ENCODE data around the gene TNNC1. TPM values are rescaled to one million over a fixed set of nuclear protein-coding genes. Genes with fewer than 3 reads are reported as not detected.

The TNNC1 gene
- total and polyA plus RNA-seq, 2 donors (not counting 3 experiments of a cell fraction or from before 2014, with no cell fraction given): 0.12 TPM; not detected in 1

DNA sequence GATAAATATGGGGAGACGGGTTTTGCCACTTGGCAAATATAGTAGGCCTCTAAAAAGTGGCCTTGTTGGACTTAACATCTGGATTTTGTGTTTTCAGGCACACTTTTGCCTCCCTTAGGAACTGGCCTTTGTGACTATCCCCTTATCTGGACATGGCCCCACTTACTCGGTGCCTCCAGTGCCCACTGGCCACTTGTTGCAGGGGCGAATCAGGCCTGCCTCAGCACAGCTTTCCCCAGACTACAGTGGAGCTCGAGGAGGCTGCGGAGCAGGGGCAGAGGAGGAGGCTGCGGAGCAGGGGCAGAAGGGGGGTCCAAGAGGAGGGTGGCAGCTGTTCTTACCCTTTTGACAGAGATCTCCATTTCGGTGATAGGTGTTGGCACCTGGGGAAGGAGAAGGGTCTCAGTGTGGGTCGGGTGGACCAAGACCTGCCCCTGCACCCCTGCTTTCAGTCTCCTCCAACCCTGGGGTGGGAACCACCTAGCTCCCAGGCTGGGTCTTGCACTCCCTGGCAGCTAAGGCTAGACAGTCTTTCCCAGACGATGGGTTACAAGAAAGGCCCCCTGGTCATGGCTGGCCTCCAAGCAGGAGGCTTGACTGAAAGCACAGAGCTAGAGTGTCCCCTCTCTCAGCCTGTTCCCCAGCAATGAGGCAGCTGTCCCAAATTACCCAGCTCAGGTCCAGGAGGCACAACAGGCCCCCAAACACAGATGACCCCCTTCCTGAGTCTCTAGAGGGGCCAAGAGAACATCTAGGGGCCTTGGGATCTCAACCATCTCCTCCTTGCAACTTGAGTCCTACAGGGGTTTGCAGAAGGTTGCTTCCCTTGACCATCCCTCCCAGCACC, 15.0 kb downstream of the TNNC1 start:
- Histone ChIP-seq H3K27ac (ENCODE audit: insufficient read depth, low read depth, low read length) (no peak overlapping the region), H3K4me1 (ENCODE audit: control insufficient read depth, extremely low read depth, insufficient read depth, low read length) (no peaks in the 10 kb centered on the region), H3K27me3 (ENCODE audit: control insufficient read depth in 2 of 2, insufficient read depth in 2 of 2, low read length in 2 of 2) (no peaks in the 10 kb centered on the region), H3K9me3 (replicated peaks; ENCODE audit: control insufficient read depth, insufficient read depth, low read length) (no peaks in the 10 kb centered on the region), H3K9ac (replicated peaks; ENCODE audit: extremely low read depth, insufficient read depth, low read length) (no peak overlapping the region), H3K4me3 (replicated peaks in 1 of 3; ENCODE audit: insufficient read depth in 1 of 3, low read depth in 1 of 3, low read length in 3 of 3) (no peak overlapping the region), H3K4me2 (ENCODE audit: insufficient read depth, low read length) (no peak overlapping the region), H2AFZ (ENCODE audit: low read depth, low read length) (no peak overlapping the region), H3K36me3 (ENCODE audit: control insufficient read depth in 2 of 2, extremely low read depth in 1 of 2, insufficient read depth in 2 of 2, low read length in 2 of 2) (peaks cover 0 to 20% of the 10 kb centered on the region in 2 experiments), H3K79me2 (ENCODE audit: control insufficient read depth, insufficient read depth, low read length) (no peaks in the 10 kb centered on the region), H4K20me1 (replicated peaks; ENCODE audit: control insufficient read depth, extremely low read depth, insufficient read depth, low read length) (no peaks in the 10 kb centered on the region), H3K9me1 (replicated peaks; ENCODE audit: control insufficient read depth, extremely low read depth, insufficient read depth, low read length) (no peaks in the 10 kb centered on the region)
- FAIRE-seq (no peak), DNase-seq (ENCODE audit: low read depth, low spot score) (no peak)
- BruUV-seq (replicated peaks): no TSS peak
- ChIA-PET POLR2A (no interaction called here), CTCF (interaction anchor here (1.0 to 4.6 kb wide), 2 partner anchors 8 to 11 kb away, joined by 5 to 24 read pairs; partner anchors contain the start of gene SEMA3G)
- intact Hi-C loops (cut with micrococcal nuclease): no loop called here
- dilution Hi-C loops (cut with MboI; ENCODE audit: extremely low pct_ligation_motif_present, low sequenced_read_pairs): no loop called here
- TF ChIP-seq MYC (IDR thresholded peaks at IDR 0.05; ENCODE audit: low read depth, low read length) (no peak), JUN (IDR thresholded peaks at IDR 0.05; ENCODE audit: borderline replicate concordance, insufficient read depth, insufficient read length, low read depth) (no peak), FOS (IDR thresholded peaks at IDR 0.05; ENCODE audit: borderline replicate concordance, insufficient read depth, low read length) (no peak), CTCF (IDR thresholded peaks at IDR 0.05; ENCODE audit: extremely low read depth in 1 of 2, insufficient read depth in 1 of 2, low read depth in 1 of 2, low read length in 2 of 2) (no peak), GATA2 (IDR thresholded peaks at IDR 0.05; ENCODE audit: insufficient read depth, insufficient read length, low read depth, low read length) (no peak), POLR2AphosphoS5 (IDR thresholded peaks at IDR 0.05; ENCODE audit: insufficient read depth, low read depth, low read length) (no peak), POLR2A (IDR thresholded peaks at IDR 0.05; ENCODE audit: low read depth, low read length) (no peak), EZH2 (IDR thresholded peaks at IDR 0.05; ENCODE audit: borderline replicate concordance, low read depth, low read length, severe bottlenecking) (no peak)
- TF ChIP-seq, protein P1, sequence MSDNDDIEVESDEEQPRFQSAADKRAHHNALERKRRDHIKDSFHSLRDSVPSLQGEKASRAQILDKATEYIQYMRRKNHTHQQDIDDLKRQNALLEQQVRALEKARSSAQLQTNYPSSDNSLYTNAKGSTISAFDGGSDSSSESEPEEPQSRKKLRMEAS (IDR thresholded peaks at IDR 0.05; ENCODE audit: insufficient read depth, insufficient read length): no peak

All from endothelial cell of umbilical vein (primary cell).